MM.1S (cell line): ENCODE data around the gene SLC22A17.

ENCODE experiments used
- CTCF ChIP-seq: fragments of 300-600 bp; sonication (generic); IDR thresholded peaks from 2 replicates; pipeline ENCODE4 v1.5.1; 2016; ENCODE audit warnings: antibody characterized with exemption, low read length, mixed read lengths
- EZH2 ChIP-seq: fragments of 300-600 bp; sonication (generic); optimal IDR thresholded peaks from 2 replicates; pipeline ENCODE3; 2017; ENCODE audit warnings: low read depth, mild to moderate bottlenecking, antibody characterized with exemption, low read length, mixed read lengths
- EZH2phosphoT487 ChIP-seq: fragments of 300-600 bp; sonication (generic); IDR thresholded peaks from 2 replicates; pipeline ENCODE4 v1.6.1; 2018; ENCODE audit warnings: antibody characterized with exemption, low read length

GRCh38 chr14:23327947-23328744 is 24.5 kb downstream of the SLC22A17 start:
- TF ChIP-seq CTCF: peak; percentile 59
- TF ChIP-seq EZH2phosphoT487: no peak
- no peak for TF ChIP-seq EZH2
